WTC11 (cell line): ENCODE measurements around the gene LZTR1.

ENCODE experiments used
- MYBL2 ChIP-seq: sonication (generic); formaldehyde crosslinking; IDR thresholded peaks from 2 replicates; pipeline ENCODE4 v1.8.1; 2023; ENCODE audit warnings: mild to moderate bottlenecking, moderate library complexity, missing genetic modification reagents
- NFYB ChIP-seq: sonication (generic); formaldehyde crosslinking; conservative IDR thresholded peaks from 2 replicates; pipeline ENCODE4 v1.8.0; 2022; ENCODE audit warnings: low read depth, missing genetic modification reagents
- SOX15 ChIP-seq: fragments of 250-450 bp; sonication (Bioruptor Pico); IDR thresholded peaks from 2 replicates; pipeline ENCODE4 v1.9.0; 2021; ENCODE audit warnings: mild to moderate bottlenecking
- SP1 ChIP-seq: sonication (generic); formaldehyde crosslinking; conservative IDR thresholded peaks from 2 replicates; pipeline ENCODE4 v1.8.1; 2022; ENCODE audit warnings: missing genetic modification reagents
- TF ChIP-seq, protein P1 (sequence below): fragments of 200-600 bp; IDR thresholded peaks from 2 replicates; pipeline ENCODE4 v1.8.0; 2022; ENCODE audit warnings: antibody characterized with exemption
- TF ChIP-seq, protein P2 (sequence below): sonication (generic); formaldehyde crosslinking; IDR thresholded peaks from 2 replicates; pipeline ENCODE4 v1.8.1; 2022; ENCODE audit warnings: missing genetic modification reagents, borderline replicate concordance
- TF ChIP-seq, protein P3 (sequence below): sonication (generic); formaldehyde crosslinking; IDR thresholded peaks from 2 replicates; pipeline ENCODE4 v1.8.0; 2022; ENCODE audit warnings: mild to moderate bottlenecking, missing genetic modification reagents

DNA sequence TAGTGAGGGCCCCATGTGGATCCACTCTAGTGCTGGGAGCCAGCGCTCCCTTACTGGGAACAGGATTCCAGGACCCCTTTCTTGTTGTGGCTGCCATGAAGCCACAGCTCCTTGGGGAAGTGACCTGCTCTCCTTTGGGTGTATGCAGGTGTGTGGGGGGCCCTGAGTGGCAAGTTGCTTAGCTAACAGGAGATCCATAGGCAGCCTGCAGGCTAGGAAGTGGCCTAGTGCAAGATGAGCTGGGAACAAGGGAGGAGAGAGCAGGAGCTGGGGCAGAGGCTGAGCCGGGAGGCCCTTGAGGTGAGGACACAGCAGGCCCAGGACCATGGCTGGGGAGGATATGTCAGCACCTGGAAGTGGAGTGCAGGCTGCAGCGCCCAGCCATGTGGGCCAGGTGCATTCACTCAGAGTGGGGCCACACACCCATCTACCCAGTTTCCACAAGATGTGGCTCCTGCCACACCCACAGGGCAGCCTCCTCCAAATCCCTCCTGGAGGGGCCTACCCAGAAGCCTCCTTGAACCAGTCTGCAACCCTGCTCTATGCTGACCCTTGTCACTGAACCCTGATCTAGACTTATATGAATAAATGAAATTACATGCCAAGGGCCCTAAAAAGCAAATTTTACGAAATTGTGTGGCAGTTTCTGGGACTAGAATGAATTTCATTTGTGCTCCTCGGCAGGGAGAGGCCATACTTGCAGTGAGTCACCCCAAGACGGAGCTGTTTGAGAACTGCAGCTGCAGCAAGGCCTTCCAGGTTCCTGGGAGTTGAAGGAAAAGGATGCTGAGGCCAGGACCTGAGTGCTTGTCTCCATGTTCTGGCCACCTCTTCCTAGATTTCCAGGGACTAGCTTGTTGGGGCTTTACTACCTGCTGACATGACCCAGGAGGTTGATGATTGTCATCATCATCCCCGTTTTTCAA lies 16.6 kb downstream of the LZTR1 start:
- TF ChIP-seq, protein P1, sequence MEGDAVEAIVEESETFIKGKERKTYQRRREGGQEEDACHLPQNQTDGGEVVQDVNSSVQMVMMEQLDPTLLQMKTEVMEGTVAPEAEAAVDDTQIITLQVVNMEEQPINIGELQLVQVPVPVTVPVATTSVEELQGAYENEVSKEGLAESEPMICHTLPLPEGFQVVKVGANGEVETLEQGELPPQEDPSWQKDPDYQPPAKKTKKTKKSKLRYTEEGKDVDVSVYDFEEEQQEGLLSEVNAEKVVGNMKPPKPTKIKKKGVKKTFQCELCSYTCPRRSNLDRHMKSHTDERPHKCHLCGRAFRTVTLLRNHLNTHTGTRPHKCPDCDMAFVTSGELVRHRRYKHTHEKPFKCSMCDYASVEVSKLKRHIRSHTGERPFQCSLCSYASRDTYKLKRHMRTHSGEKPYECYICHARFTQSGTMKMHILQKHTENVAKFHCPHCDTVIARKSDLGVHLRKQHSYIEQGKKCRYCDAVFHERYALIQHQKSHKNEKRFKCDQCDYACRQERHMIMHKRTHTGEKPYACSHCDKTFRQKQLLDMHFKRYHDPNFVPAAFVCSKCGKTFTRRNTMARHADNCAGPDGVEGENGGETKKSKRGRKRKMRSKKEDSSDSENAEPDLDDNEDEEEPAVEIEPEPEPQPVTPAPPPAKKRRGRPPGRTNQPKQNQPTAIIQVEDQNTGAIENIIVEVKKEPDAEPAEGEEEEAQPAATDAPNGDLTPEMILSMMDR, result no peak
- no peak for TF ChIP-seq MYBL2 (CRISPR knock-in tag)
- TF ChIP-seq, protein P2, sequence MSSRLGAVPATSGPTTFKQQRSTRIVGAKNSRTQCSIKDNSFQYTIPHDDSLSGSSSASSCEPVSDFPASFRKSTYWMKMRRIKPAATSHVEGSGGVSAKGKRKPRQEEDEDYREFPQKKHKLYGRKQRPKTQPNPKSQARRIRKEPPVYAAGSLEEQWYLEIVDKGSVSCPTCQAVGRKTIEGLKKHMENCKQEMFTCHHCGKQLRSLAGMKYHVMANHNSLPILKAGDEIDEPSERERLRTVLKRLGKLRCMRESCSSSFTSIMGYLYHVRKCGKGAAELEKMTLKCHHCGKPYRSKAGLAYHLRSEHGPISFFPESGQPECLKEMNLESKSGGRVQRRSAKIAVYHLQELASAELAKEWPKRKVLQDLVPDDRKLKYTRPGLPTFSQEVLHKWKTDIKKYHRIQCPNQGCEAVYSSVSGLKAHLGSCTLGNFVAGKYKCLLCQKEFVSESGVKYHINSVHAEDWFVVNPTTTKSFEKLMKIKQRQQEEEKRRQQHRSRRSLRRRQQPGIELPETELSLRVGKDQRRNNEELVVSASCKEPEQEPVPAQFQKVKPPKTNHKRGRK (CRISPR knock-in tag), result no peak
- TF ChIP-seq SOX15, result no peak
- no peak for TF ChIP-seq NFYB (CRISPR knock-in tag)
- TF ChIP-seq SP1 (CRISPR knock-in tag), result no peak
- TF ChIP-seq, protein P3, sequence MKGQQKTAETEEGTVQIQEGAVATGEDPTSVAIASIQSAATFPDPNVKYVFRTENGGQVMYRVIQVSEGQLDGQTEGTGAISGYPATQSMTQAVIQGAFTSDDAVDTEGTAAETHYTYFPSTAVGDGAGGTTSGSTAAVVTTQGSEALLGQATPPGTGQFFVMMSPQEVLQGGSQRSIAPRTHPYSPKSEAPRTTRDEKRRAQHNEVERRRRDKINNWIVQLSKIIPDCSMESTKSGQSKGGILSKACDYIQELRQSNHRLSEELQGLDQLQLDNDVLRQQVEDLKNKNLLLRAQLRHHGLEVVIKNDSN (CRISPR knock-in tag), result no peak
